HG03354 (cell line): ENCODE measurements around the gene SLCO4A1.

ENCODE experiments used
- ATAC-seq: cut with Tn5 transposase; IDR thresholded peaks from one replicate; pipeline ENCODE4 v1.9.1; 2021; ENCODE audit warnings: mild to moderate bottlenecking; ENCODE audit not compliant: unreplicated experiment, poor library complexity, severe bottlenecking

Gene SLCO4A1

GRCh38 chr20:62634330-62634967, 7.9 kb upstream of the SLCO4A1 start:
- ATAC-seq, result no peak

GRCh38 chr20:62635232-62635631, 7.1 kb upstream of the SLCO4A1 start:
- no peak for ATAC-seq

- ATAC-seq, result no peak
Measured at GRCh38 chr20:62635852-62636251, 6.5 kb upstream of the SLCO4A1 start.

- no peak for ATAC-seq
Measured at GRCh38 chr20:62636446-62636845, 5.9 kb upstream of the SLCO4A1 start.

GRCh38 chr20:62637110-62637509, 5.2 kb upstream of the SLCO4A1 start:
- no peak for ATAC-seq

- ATAC-seq, result no peak
Measured at GRCh38 chr20:62637521-62638054, 4.7 kb upstream of the SLCO4A1 start.

GRCh38 chr20:62638055-62638570, 4.2 kb upstream of the SLCO4A1 start:
- ATAC-seq, result no peak

- ATAC-seq, result no peak
Measured at GRCh38 chr20:62638679-62639406, 3.5 kb upstream of the SLCO4A1 start.

GRCh38 chr20:62639765-62640164, 2.5 kb upstream of the SLCO4A1 start:
- ATAC-seq, result no peak

GRCh38 chr20:62640870-62641269, 1.4 kb upstream of the SLCO4A1 start:
- no peak for ATAC-seq

- no peak for ATAC-seq
Measured at GRCh38 chr20:62641321-62642050, 817 bp upstream of the SLCO4A1 start.

GRCh38 chr20:62642666-62643520, 590 bp downstream of the SLCO4A1 start:
- peak; percentile 30 for ATAC-seq

GRCh38 chr20:62643521-62644043, 1.3 kb downstream of the SLCO4A1 start:
- ATAC-seq, result no peak

- ATAC-seq, result no peak
Measured at GRCh38 chr20:62644044-62644795, 1.9 kb downstream of the SLCO4A1 start.

GRCh38 chr20:62644802-62645496, 2.6 kb downstream of the SLCO4A1 start:
- ATAC-seq, result no peak

- ATAC-seq, result no peak
Measured at GRCh38 chr20:62645613-62646012, 3.3 kb downstream of the SLCO4A1 start.

- no peak for ATAC-seq
Measured at GRCh38 chr20:62646851-62647520, 4.7 kb downstream of the SLCO4A1 start.
